Kidney epithelial cell (primary cell): ENCODE results near the gene NR5A2. TPM values are rescaled to one million over a fixed set of nuclear protein-coding genes. Genes with fewer than 3 reads are reported as not detected.

Experiments
- DNase-seq: peaks from one replicate; pipeline ENCODE4 v3.0.0-alpha.2; 2010; ENCODE audit warnings: low read depth
- H3K27me3 ChIP-seq: 2 replicates; pipeline ENCODE4 v1.6.0; 2011; ENCODE audit warnings: low read length; ENCODE audit not compliant: control insufficient read depth, insufficient read depth
- H3K36me3 ChIP-seq: 2 replicates; pipeline ENCODE4 v1.5.1; 2011; ENCODE audit warnings: low read length; ENCODE audit not compliant: control insufficient read depth, insufficient read depth
- H3K4me3 ChIP-seq: 2 replicates; pipeline ENCODE4 v1.5.1; 2011; ENCODE audit warnings: low read depth, mild to moderate bottlenecking, control low read depth, low read length
- CTCF ChIP-seq: IDR thresholded peaks from 2 replicates; pipeline ENCODE4 v1.5.1; 2011; ENCODE audit warnings: mild to moderate bottlenecking, moderate library complexity, low read length, control low read depth, inconsistent platforms; ENCODE audit not compliant: insufficient read depth, poor library complexity, severe bottlenecking
- total RNA-seq: library from RNA; depleted of rRNA; stranded (reverse); fragments of >200 nt; gene quantifications from 2 replicates; pipeline ENCODE4 v1.2.3, GENCODE V29; 2015

The NR5A2 gene
- total RNA-seq, 1 donor from 2014 or later = not detected

- Histone ChIP-seq H3K4me3 (no peak overlapping the region), H3K36me3 (no peaks in the 10 kb centered on the region), H3K27me3 (no peaks in the 10 kb centered on the region)
- no peak for TF ChIP-seq CTCF
- no peak for DNase-seq
Observed at GRCh38 chr1:200121421-200121820, 93.9 kb downstream of the NR5A2 start.

- H3K27me3 ChIP-seq = no peaks in the 10 kb centered on the region
- no peak for TF ChIP-seq CTCF
- H3K36me3 ChIP-seq = no peaks in the 10 kb centered on the region
- no peak overlapping the region for H3K4me3 ChIP-seq
- DNase-seq = no peak
Observed at GRCh38 chr1:200124309-200124708, 96.8 kb downstream of the NR5A2 start.

- Histone ChIP-seq H3K36me3 (no peaks in the 10 kb centered on the region), H3K27me3 (no peaks in the 10 kb centered on the region), H3K4me3 (no peak overlapping the region)
- DNase-seq = no peak
- no peak for TF ChIP-seq CTCF
Observed at GRCh38 chr1:200128081-200128480, 100.6 kb downstream of the NR5A2 start.

- Histone ChIP-seq H3K27me3 (no peaks in the 10 kb centered on the region), H3K36me3 (no peaks in the 10 kb centered on the region), H3K4me3 (no peak overlapping the region)
- DNase-seq = no peak
- TF ChIP-seq CTCF = no peak
Observed at GRCh38 chr1:200128944-200129879, 101.7 kb downstream of the NR5A2 start.

- no peaks in the 10 kb centered on the region for H3K27me3 ChIP-seq
- no peaks in the 10 kb centered on the region for H3K36me3 ChIP-seq
- DNase-seq = peak; percentile 29
- H3K4me3 ChIP-seq = no peak overlapping the region
- no peak for TF ChIP-seq CTCF
Observed at GRCh38 chr1:200130552-200130951, 103.0 kb downstream of the NR5A2 start.

GRCh38 chr1:200131551-200132125 is 104.1 kb downstream of the NR5A2 start:
- no peak for TF ChIP-seq CTCF
- H3K4me3 ChIP-seq = no peak overlapping the region
- peak; percentile 10 for DNase-seq
- H3K27me3 ChIP-seq = no peaks in the 10 kb centered on the region
- no peaks in the 10 kb centered on the region for H3K36me3 ChIP-seq
